Parathyroid adenoma (tissue), 2 donors: Measurements from ENCODE around the gene SPACA9.

ENCODE experiments used
- H2AFZ ChIP-seq: fragments of 300-600 bp; sonication (generic); one replicate; pipeline ENCODE4 v1.7.0; 2017; ENCODE audit warnings: antibody characterized with exemption, mild to moderate bottlenecking
- H3K27ac ChIP-seq: fragments of 300-600 bp; sonication (generic); one replicate; pipeline ENCODE4 v1.7.0; 2017
- H3K27me3 ChIP-seq: fragments of 300-600 bp; sonication (generic); one replicate; pipeline ENCODE4 v1.7.0; 2017; ENCODE audit warnings: low read length; ENCODE audit not compliant: control insufficient read depth, insufficient read depth
- H3K36me3 ChIP-seq: fragments of 300-600 bp; sonication (generic); one replicate; pipeline ENCODE4 v1.7.0; 2017; ENCODE audit warnings: low read length; ENCODE audit not compliant: control insufficient read depth, insufficient read depth
- H3K4me1 ChIP-seq: fragments of 300-600 bp; sonication (generic); one replicate; pipeline ENCODE4 v1.7.0; 2017; ENCODE audit warnings: control low read depth
- H3K4me2 ChIP-seq: fragments of 300-600 bp; sonication (generic); one replicate; pipeline ENCODE4 v1.7.0; 2017; ENCODE audit warnings: low read length
- H3K4me3 ChIP-seq: fragments of 300-600 bp; sonication (generic); one replicate; pipeline ENCODE4 v1.7.0; 2017; ENCODE audit warnings: low read depth, low read length
- H3K79me2 ChIP-seq: fragments of 300-600 bp; sonication (generic); one replicate; pipeline ENCODE4 v1.7.0; 2017; ENCODE audit warnings: control low read depth
- H3K9ac ChIP-seq: fragments of 300-600 bp; sonication (generic); one replicate; pipeline ENCODE4 v1.7.0; 2017; ENCODE audit warnings: mild to moderate bottlenecking
- H3K9me3 ChIP-seq: fragments of 300-600 bp; sonication (generic); one replicate; pipeline ENCODE4 v1.7.0; 2017; ENCODE audit warnings: low read length; ENCODE audit not compliant: control insufficient read depth
- TF ChIP-seq, protein P1 (sequence below): fragments of 300-600 bp; sonication (generic); IDR thresholded peaks from one replicate; pipeline ENCODE4 v1.7.0; 2017; ENCODE audit warnings: antibody characterized with exemption, mild to moderate bottlenecking
- donor health status: primary hyperparathyroidism.

SPACA9 gene

DNA sequence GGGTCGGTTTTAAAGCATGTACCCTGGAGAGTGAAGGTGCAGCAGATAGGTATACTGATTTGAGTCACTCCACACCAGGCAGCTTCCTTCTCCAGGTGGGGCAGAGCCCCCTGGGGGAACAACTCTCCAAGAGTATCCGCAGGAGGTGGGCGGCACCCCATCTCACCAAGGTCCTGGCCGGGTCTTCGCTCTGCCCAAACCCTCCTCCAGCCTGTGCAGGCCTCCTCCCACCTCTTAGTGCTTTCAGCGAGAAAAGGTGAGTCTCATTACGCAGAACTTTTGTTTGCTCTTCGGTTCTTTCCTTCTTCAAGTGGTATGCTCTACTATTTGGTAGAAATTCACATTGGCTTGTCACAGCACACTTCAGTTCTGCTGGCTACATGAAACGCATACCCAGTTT, 13.7 kb downstream of the SPACA9 start:
- H3K9me3 ChIP-seq: no peaks in the 10 kb centered on the region
- TF ChIP-seq, protein P1, sequence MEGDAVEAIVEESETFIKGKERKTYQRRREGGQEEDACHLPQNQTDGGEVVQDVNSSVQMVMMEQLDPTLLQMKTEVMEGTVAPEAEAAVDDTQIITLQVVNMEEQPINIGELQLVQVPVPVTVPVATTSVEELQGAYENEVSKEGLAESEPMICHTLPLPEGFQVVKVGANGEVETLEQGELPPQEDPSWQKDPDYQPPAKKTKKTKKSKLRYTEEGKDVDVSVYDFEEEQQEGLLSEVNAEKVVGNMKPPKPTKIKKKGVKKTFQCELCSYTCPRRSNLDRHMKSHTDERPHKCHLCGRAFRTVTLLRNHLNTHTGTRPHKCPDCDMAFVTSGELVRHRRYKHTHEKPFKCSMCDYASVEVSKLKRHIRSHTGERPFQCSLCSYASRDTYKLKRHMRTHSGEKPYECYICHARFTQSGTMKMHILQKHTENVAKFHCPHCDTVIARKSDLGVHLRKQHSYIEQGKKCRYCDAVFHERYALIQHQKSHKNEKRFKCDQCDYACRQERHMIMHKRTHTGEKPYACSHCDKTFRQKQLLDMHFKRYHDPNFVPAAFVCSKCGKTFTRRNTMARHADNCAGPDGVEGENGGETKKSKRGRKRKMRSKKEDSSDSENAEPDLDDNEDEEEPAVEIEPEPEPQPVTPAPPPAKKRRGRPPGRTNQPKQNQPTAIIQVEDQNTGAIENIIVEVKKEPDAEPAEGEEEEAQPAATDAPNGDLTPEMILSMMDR: no peak
- no peak overlapping the region for H2AFZ ChIP-seq
- no peaks in the 10 kb centered on the region for H3K36me3 ChIP-seq
- H3K4me3 ChIP-seq: no peak overlapping the region
- H3K27me3 ChIP-seq: no peaks in the 10 kb centered on the region
- no peaks in the 10 kb centered on the region for H3K4me1 ChIP-seq
- H3K79me2 ChIP-seq: no peaks in the 10 kb centered on the region
- H3K4me2 ChIP-seq: no peak overlapping the region
- no peak overlapping the region for H3K27ac ChIP-seq
- no peak overlapping the region for H3K9ac ChIP-seq

DNA sequence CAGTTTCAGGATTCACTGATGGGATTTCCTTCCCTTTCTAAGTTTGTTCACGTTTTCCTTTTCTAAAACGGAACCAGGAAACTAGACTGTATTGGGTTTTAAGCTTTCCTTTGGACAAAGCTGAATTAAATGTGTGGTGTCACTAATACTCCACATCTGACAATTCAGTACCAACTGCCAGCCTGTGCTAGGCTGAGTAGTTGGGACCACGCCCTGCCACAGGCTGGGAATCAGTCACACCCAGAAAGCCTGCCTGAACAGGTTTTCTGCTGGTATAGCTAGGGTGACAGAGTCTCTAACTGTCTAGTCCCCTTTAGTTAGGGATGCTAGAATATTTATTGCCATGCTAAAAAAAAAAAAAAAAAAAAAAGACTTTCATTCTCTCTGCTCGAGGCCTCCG, 15.6 kb downstream of the SPACA9 start:
- no peaks in the 10 kb centered on the region for H3K79me2 ChIP-seq
- H3K4me1 ChIP-seq: no peaks in the 10 kb centered on the region
- no peaks in the 10 kb centered on the region for H3K27me3 ChIP-seq
- H3K27ac ChIP-seq: no peak overlapping the region
- no peak overlapping the region for H3K9ac ChIP-seq
- no peak overlapping the region for H3K4me2 ChIP-seq
- H2AFZ ChIP-seq: no peak overlapping the region
- no peaks in the 10 kb centered on the region for H3K36me3 ChIP-seq
- H3K4me3 ChIP-seq: no peak overlapping the region
- TF ChIP-seq, protein P1: no peak
- no peaks in the 10 kb centered on the region for H3K9me3 ChIP-seq

DNA sequence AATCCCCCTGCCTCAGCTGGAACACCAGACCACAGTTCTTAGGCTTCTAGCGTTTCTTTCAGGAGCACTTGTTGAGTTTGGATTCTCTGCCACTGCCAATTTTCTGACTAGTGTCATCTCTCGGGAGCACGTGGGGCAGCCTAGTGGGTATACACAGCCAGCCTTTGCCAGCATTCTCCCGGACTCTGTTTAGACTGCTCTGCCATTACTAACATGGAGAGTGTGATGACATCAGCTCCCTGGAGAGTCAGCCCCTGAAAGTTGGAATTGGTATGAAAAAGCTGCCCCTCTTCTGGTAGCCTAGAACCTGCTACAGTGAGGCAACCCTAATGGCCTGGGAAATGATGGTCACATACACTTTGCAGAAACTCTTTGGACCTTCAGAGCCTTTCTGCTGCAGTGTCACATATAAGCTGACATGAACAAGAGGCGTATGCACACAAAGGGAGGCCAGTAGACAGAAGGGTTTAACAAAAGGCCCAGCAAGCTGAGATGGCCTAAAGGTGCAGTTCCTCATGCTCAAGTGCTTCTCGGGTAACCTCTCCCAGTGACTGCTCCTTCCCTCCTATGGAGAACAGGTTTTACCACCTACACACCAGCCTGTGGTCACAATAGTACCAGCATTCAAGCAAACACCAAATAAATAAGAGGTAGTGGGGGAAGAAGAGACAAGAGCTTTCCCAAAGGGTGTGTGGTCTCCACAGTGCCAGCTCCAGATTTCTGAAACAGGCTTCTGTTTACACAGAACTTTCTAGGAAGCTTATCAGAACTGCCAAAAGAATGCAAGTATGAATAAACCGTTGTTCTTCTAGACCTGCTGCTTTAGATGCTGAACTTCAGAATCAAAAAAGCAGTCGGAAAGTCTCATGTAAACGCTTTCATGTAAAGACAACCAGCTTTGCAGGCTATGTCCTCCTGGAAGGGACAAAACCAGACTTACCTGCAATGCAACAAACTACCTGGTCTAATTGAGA, 16.5 kb downstream of the SPACA9 start:
- TF ChIP-seq, protein P1: no peak
- Histone ChIP-seq H3K9me3 (no peaks in the 10 kb centered on the region), H3K27me3 (no peaks in the 10 kb centered on the region), H3K9ac (no peak overlapping the region), H3K4me1 (no peaks in the 10 kb centered on the region), H3K36me3 (no peaks in the 10 kb centered on the region), H2AFZ (no peak overlapping the region), H3K27ac (no peak overlapping the region), H3K79me2 (no peaks in the 10 kb centered on the region), H3K4me2 (no peak overlapping the region), H3K4me3 (no peak overlapping the region)

DNA sequence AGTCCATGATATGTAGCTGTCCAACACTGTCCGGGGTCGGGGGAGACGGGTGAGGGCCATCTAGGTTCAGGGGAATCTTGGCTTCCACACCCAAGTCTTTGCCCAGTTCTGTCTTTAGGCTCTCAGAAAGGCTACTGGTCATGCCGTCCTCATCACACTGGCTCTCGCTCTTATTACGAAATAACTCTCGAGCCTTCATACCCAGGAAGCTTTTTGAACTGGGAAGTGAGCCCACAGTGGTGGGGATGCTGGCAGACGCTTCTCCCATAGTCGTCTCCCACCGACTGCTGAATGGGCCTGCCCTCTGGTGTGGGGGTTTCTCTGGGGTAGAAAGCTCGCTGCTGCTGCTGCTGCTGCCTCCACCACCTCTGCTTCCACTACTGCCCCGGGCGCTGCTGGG, 17.6 kb downstream of the SPACA9 start:
- Histone ChIP-seq H3K36me3 (no peaks in the 10 kb centered on the region), H3K9me3 (no peaks in the 10 kb centered on the region), H2AFZ (no peak overlapping the region), H3K27me3 (no peaks in the 10 kb centered on the region), H3K27ac (no peak overlapping the region), H3K9ac (no peak overlapping the region), H3K4me1 (no peaks in the 10 kb centered on the region), H3K4me3 (no peak overlapping the region), H3K4me2 (no peak overlapping the region), H3K79me2 (no peaks in the 10 kb centered on the region)
- TF ChIP-seq, protein P1: no peak

DNA sequence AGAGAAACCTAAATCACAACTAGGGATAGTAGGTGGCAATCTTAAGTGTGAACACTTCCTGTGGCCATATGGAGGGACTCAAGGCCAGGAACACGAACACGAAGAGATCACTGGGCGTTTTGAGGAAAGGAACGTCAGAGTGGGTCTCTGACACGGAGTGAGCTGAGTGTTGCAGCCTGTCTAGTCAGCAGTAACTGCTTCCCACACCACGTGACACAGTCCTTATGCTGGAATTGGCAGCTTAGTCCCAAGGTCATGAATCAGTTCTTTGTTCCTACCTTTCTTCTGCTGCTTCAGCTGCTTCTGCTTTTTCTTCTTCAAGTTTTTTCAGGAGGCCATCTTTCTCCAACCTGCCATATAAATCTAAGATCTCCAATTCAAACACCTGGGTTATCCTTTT, 18.2 kb downstream of the SPACA9 start:
- Histone ChIP-seq H3K9ac (no peak overlapping the region), H3K27ac (no peak overlapping the region)
- TF ChIP-seq, protein P1: no peak

More for the DNA sequence above, 18.2 kb downstream of the SPACA9 start:
- H3K4me2 ChIP-seq: no peak overlapping the region
- no peaks in the 10 kb centered on the region for H3K79me2 ChIP-seq
- no peaks in the 10 kb centered on the region for H3K27me3 ChIP-seq
- no peak overlapping the region for H2AFZ ChIP-seq
- H3K4me3 ChIP-seq: no peak overlapping the region
- no peaks in the 10 kb centered on the region for H3K4me1 ChIP-seq
- H3K36me3 ChIP-seq: no peaks in the 10 kb centered on the region
- H3K9me3 ChIP-seq: no peaks in the 10 kb centered on the region
